Testis (tissue), 3 donors: ENCODE data around the gene KCTD19. TPM values are rescaled to one million over a fixed set of nuclear protein-coding genes. Genes with fewer than 3 reads are reported as not detected.

ENCODE experiments used
- DNase-seq: peaks from one replicate; pipeline ENCODE4 v3.0.0-alpha.2; 2019
- H3K27ac ChIP-seq, 2 donors: fragments of 200-600 bp; sonication (generic); one replicate each; pipeline ENCODE4 v1.5.1; 2019
- H3K27me3 ChIP-seq: fragments of 200-600 bp; sonication (generic); one replicate; pipeline ENCODE4 v1.5.1; 2019
- H3K36me3 ChIP-seq: fragments of 200-600 bp; sonication (generic); one replicate; pipeline ENCODE4 v1.5.1; 2017; ENCODE audit warnings: low read depth; ENCODE audit errors: missing control alignments
- H3K4me1 ChIP-seq: fragments of 200-600 bp; sonication (generic); one replicate; pipeline ENCODE4 v1.5.1; 2019
- H3K4me3 ChIP-seq, 2 donors: fragments of 200-600 bp; sonication (generic); one replicate each; pipeline ENCODE4 v1.5.1; 2017 to 2019
- H3K9me3 ChIP-seq: fragments of 200-600 bp; sonication (generic); one replicate; pipeline ENCODE4 v1.5.1; 2017
- POLR2A ChIP-seq: fragments of 450-650 bp; IDR thresholded peaks from one replicate; pipeline ENCODE4 v1.6.1; 2017; ENCODE audit warnings: antibody characterized with exemption, mild to moderate bottlenecking, moderate library complexity
- WGBS, 2 donors: methylation state at CpG; one replicate each; pipeline ENCODE4 v1.1.5; 2018; 5-methylcytosine and 5-hydroxymethylcytosine counted together
- intact Hi-C: fragments of 100-400 bp; cut with DNase I; formaldehyde crosslinking; loops from one replicate; pipeline ENCODE4 v1.15.1; 2023; ENCODE audit warnings: low total_unique reads
- polyA plus RNA-seq: library from polyadenylated mRNA; stranded (reverse); fragments of 350-450 nt; fragmentation: Illumina TruSeq; extraction: RNeasy Lipid Tissue Mini Kit (QIAGEN cat#74804); gene quantifications from one replicate; pipeline ENCODE4 v1.2.3, GENCODE V29; 2014; ENCODE audit warnings: low read depth, low replicate concordance; ENCODE audit not compliant: insufficient read depth
- total RNA-seq, 2 donors: library from RNA; depleted of rRNA; stranded (reverse); fragments of >200 nt; gene quantifications; one replicate each; pipeline ENCODE4 v1.2.3, GENCODE V29; 2016
- TF ChIP-seq, protein P1 (sequence below), 3 experiments: fragments of 450-650 bp in 2 of 3; fragments of 200-600 bp in 1 of 3; sonication (generic) in 1 of 3; IDR thresholded peaks; one replicate each; pipeline ENCODE4 v1.5.1; 2016 to 2019; ENCODE audit warnings: antibody characterized with exemption in 3 of 3, mild to moderate bottlenecking in 2 of 3, moderate library complexity in 1 of 3

The KCTD19 gene
- total and polyA plus RNA-seq, 3 donors from 2014 or later, result 59.2 to 144 (median 102) TPM

DNA sequence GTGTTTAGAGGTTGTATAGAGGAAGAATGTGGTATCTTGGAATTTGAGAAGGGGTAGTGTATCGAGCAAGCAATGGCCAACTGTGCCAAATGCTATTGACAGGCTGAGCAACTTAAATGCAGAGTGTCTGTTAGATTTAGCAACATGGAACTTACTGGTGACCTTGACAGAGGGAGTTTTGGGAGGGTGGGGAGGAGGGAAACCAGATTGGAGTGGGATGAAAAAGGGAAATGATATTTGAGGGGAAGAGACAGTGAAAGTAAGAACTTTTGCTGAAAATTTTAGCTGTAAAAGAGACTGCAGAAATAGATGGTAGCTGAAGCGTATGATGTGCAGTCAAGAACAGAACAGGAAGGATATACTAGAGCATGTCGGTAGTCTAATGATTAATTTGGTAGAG is 1.2 kb upstream of the KCTD19 start:
- TF ChIP-seq POLR2A, result no peak
- TF ChIP-seq, protein P1, sequence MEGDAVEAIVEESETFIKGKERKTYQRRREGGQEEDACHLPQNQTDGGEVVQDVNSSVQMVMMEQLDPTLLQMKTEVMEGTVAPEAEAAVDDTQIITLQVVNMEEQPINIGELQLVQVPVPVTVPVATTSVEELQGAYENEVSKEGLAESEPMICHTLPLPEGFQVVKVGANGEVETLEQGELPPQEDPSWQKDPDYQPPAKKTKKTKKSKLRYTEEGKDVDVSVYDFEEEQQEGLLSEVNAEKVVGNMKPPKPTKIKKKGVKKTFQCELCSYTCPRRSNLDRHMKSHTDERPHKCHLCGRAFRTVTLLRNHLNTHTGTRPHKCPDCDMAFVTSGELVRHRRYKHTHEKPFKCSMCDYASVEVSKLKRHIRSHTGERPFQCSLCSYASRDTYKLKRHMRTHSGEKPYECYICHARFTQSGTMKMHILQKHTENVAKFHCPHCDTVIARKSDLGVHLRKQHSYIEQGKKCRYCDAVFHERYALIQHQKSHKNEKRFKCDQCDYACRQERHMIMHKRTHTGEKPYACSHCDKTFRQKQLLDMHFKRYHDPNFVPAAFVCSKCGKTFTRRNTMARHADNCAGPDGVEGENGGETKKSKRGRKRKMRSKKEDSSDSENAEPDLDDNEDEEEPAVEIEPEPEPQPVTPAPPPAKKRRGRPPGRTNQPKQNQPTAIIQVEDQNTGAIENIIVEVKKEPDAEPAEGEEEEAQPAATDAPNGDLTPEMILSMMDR (IDR thresholded peaks at IDR 0.05), result no peak
- DNase-seq, result no peak
- intact Hi-C loops, result no loop called here
- no peaks in the 10 kb centered on the region for H3K4me1 ChIP-seq
- no peaks in the 10 kb centered on the region for H3K27me3 ChIP-seq
- WGBS, 2 donors, result 28 to 31% methylated on average over 3 of the region's 3 CpGs
- H3K4me3 ChIP-seq, result no peak overlapping the region
- no peak overlapping the region for H3K27ac ChIP-seq
- H3K36me3 ChIP-seq, result no peaks in the 10 kb centered on the region
- H3K9me3 ChIP-seq, result no peaks in the 10 kb centered on the region

GRCh38 chr16:67326115-67326471 is 448 bp downstream of the KCTD19 start:
- DNase-seq, result no peak
- Histone ChIP-seq H3K27me3 (no peaks in the 10 kb centered on the region), H3K9me3 (no peaks in the 10 kb centered on the region), H3K27ac (peak overlapping the region in 1 of 2 donors; percentile 59), H3K36me3 (no peaks in the 10 kb centered on the region), H3K4me3 (peak overlapping the region; percentile 64 to 69), H3K4me1 (no peaks in the 10 kb centered on the region)
- TF ChIP-seq, protein P1 (IDR thresholded peaks at IDR 0.05), result no peak
- no peak for TF ChIP-seq POLR2A
- intact Hi-C loops, result no loop called here
- 9 to 32% methylated on average over 4 to 11 of the region's 11 CpGs for WGBS, 2 donors

GRCh38 chr16:67317853-67318252 is 8.7 kb downstream of the KCTD19 start:
- intact Hi-C loops, result no loop called here
- Histone ChIP-seq H3K27me3 (no peaks in the 10 kb centered on the region), H3K36me3 (no peaks in the 10 kb centered on the region), H3K4me3 (no peak overlapping the region), H3K9me3 (no peaks in the 10 kb centered on the region), H3K4me1 (no peaks in the 10 kb centered on the region), H3K27ac (no peak overlapping the region)
- TF ChIP-seq, protein P1 (IDR thresholded peaks at IDR 0.05), result no peak
- TF ChIP-seq POLR2A, result no peak
- no peak for DNase-seq

DNA sequence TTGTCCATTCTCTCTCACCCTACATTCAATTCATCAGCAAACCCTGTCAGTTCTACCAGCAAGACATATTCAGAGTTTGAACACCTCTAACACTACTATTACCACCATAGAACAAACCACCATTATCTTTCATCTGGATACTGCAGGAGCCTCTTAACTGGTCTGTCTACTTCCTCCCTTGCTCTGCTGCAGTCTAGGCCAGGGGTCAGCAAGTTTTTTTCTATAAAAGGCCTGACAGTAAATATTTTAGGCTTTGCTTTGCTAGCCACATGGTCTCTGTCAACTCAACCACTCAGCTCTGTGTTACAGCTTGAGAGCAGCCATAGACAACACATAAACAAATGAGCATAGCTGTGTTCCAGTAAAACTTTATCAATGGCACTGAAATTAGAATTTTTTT is 13.8 kb downstream of the KCTD19 start:
- H3K9me3 ChIP-seq, result no peaks in the 10 kb centered on the region
- DNase-seq, result no peak
- no peak overlapping the region for H3K4me3 ChIP-seq
- TF ChIP-seq, protein P1 (IDR thresholded peaks at IDR 0.05), result no peak
- no peak for TF ChIP-seq POLR2A
- H3K27me3 ChIP-seq, result no peaks in the 10 kb centered on the region
- intact Hi-C loops, result no loop called here
- H3K36me3 ChIP-seq, result no peaks in the 10 kb centered on the region
- no peaks in the 10 kb centered on the region for H3K4me1 ChIP-seq
- H3K27ac ChIP-seq, result no peak overlapping the region

DNA sequence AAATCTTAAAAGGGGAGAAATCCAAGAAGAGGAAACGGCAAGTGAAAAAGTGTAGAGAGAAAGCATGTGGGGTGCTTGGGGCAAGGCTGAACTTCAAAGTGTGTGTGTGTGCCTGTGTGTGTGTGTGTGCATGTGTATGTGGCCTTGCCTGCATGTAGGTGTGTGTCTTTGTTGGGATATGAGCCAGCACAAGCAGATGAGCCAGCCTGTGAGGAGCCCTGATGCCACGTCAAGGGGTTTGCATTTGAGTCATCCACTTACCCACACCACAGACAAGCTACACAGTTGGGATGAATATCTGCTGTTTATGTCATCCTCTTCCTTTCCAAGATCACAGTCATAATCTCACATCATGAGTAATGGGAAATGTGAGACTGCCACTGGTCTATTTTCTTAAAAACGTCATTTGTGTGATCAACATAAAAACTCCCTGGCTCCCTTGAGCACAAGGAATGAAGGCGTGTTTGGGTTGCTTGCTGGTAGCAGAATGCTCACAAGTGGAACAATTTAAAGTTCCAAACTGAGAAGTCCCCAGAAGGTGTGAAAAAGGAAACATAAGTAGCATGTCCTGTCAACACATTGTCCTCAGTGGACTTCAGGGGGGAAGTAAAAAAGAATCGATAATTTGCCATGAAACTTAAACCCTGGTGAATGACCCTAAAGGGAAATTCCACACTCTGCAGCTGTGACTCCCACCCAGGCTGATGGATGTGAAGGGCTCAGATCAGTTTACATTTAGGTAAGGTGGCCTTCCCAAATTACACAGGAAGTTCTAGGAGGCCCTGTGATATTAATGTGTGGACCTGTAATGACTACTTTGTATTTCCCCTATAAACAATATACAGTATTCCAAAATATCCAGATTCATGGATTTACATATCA is 14.7 kb downstream of the KCTD19 start:
- Histone ChIP-seq H3K9me3 (no peaks in the 10 kb centered on the region), H3K36me3 (no peaks in the 10 kb centered on the region), H3K27ac (no peak overlapping the region), H3K4me3 (no peak overlapping the region), H3K4me1 (no peaks in the 10 kb centered on the region), H3K27me3 (no peaks in the 10 kb centered on the region)
- DNase-seq, result no peak
- intact Hi-C loops, result no loop called here
- TF ChIP-seq, protein P1 (IDR thresholded peaks at IDR 0.05), result no peak
- no peak for TF ChIP-seq POLR2A
- WGBS, 2 donors, result 69 to 74% methylated on average over 5 of the region's 5 CpGs
